IPS-18a (cell line): Measurements from ENCODE around the gene PEPD.
"Not testable (repeated sequence)": the region's sequence is repeated elsewhere in the genome, so short reads cannot be mapped to it uniquely, and the experiment has no call there.

Source experiments
- H3K27ac ChIP-seq: one replicate; pipeline ENCODE4 v1.5.1; 2013; ENCODE audit warnings: low read length
- H3K27me3 ChIP-seq: one replicate; pipeline ENCODE4 v1.6.1; 2013; ENCODE audit warnings: mild to moderate bottlenecking, low read length; ENCODE audit not compliant: control insufficient read depth, insufficient read depth
- H3K36me3 ChIP-seq: one replicate; pipeline ENCODE4 v1.6.1; 2013; ENCODE audit warnings: low read depth, low read length; ENCODE audit not compliant: control insufficient read depth
- H3K4me1 ChIP-seq: one replicate; pipeline ENCODE4 v1.6.1; 2013; ENCODE audit warnings: low read depth, low read length; ENCODE audit not compliant: control insufficient read depth
- H3K4me3 ChIP-seq: one replicate; pipeline ENCODE4 v1.5.1; 2013; ENCODE audit warnings: low read length
- H3K9ac ChIP-seq: one replicate; pipeline ENCODE4 v1.6.1; 2013; ENCODE audit warnings: mild to moderate bottlenecking, low read length, moderate library complexity
- H3K9me3 ChIP-seq: one replicate; pipeline ENCODE4 v1.6.1; 2013; ENCODE audit warnings: low read depth, low read length; ENCODE audit not compliant: control insufficient read depth

The PEPD gene

DNA sequence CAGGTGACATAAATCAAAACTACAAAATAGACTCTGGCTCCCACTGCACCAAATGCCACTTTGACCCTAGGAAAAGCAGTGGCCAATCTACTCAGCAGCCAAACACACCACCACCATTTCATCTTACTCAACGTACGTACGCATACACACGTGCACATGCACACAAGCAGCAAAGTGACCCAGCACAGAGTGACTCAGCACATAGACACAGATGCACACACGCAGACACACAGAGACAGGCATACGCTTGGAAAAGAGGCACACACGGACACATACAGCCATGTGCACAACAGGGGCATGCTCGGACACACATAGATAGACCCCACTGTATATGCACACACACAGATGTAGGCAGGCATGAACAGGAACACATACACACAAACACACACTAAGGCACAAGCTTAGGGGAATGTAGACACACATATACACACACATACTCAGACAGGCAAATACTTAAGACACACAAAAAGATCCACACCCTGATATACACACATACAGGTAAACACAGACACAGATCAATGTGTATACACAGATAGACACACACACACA is 37.3 kb downstream of the PEPD start:
- no peaks in the 10 kb centered on the region for H3K36me3 ChIP-seq
- no peaks in the 10 kb centered on the region for H3K9me3 ChIP-seq
- H3K9ac ChIP-seq = no peak overlapping the region
- no peaks in the 10 kb centered on the region for H3K4me1 ChIP-seq
- no peaks in the 10 kb centered on the region for H3K27me3 ChIP-seq
- no peak overlapping the region for H3K4me3 ChIP-seq
- H3K27ac ChIP-seq = no peak overlapping the region

DNA sequence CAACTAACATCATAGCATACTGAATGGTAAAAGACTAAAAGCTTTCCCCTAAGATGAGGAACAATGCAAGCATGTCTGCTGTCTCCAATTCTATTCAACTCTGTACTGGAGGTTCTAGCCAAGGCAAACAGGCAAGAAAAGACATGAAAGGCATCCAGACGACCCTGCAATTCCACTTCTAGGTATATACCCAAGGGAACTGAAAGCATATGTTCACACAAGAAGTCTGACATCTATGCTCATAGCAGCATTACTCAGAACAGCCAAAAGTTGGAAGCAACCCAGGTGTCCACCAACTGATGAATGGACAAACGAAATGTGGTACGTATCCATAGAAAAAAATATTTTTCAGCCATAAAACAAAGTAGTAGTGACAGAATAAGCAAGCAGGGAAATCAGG is 39.1 kb downstream of the PEPD start:
- H3K27me3 ChIP-seq = no peaks in the 10 kb centered on the region
- H3K4me3 ChIP-seq = no peak overlapping the region
- H3K9me3 ChIP-seq = no peaks in the 10 kb centered on the region
- no peak overlapping the region for H3K27ac ChIP-seq
- H3K36me3 ChIP-seq = peaks cover 3% of the 10 kb centered on the region
- no peak overlapping the region for H3K9ac ChIP-seq
- H3K4me1 ChIP-seq = no peaks in the 10 kb centered on the region

DNA sequence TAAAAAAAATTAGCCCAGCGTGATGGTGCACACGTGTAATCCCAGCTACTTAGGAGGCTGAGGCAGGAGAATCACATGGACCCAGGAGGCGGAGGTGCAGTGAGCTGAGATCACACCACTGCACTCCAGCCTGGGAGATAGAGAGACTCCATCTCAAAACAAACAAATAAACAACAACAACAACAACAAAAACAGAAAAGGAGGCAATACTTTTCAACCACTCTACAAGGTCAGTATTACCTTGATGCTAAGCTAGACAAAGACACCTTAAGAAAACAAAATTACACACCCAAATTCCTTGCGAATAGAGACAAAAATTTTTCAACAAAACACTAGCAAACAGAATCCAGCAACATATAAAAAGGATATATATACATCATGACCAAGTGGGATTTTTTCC is 39.7 kb downstream of the PEPD start:
- Histone ChIP-seq H3K27me3 (no peaks in the 10 kb centered on the region), H3K4me3 (no peak overlapping the region), H3K4me1 (no peaks in the 10 kb centered on the region), H3K36me3 (peaks cover 8% of the 10 kb centered on the region), H3K9ac (no peak overlapping the region), H3K27ac (no peak overlapping the region), H3K9me3 (no peaks in the 10 kb centered on the region)

DNA sequence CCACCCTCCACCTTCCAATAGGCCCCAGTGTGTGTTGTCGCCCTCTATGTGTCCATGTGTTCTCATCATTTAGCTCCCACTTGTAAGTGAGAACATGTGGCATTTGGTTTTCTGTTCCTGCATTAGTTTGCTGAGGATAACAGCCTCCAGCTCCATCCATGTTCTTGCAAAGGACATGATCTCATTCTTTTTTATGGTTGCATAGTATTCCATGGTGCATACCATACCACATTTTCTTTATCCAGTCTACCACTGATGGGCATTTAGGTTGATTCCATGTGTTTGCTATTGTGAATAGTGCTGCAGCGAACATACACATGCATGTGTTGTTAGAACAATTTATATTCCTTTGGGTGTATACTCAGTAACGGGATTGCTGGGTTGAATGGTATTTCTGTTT is 42.0 kb downstream of the PEPD start:
- H3K27ac ChIP-seq, H3K4me3 ChIP-seq, H3K9ac ChIP-seq, H3K9me3 ChIP-seq, H3K36me3 ChIP-seq, H3K4me1 ChIP-seq, H3K27me3 ChIP-seq: not testable (repeated sequence)

DNA sequence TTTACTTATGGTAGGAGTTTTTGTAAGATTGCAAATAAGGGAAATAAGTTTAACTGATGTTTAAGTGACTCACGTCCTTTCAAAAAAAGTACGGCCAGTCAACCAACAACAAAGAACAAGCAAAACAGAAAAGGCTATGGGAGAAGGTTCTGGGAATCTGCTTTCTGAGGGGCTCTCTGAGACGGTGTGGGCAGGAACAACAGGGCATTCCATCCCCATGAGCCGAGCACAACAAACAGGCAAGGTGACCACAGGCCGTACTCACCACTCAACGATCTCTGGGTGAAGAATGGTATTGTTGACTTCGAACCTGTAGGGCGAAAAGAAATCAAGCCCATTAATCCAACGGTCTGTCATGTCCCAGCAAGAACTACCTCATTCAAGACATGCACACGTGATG is 43.8 kb downstream of the PEPD start:
- Histone ChIP-seq H3K4me1 (no peaks in the 10 kb centered on the region), H3K27ac (no peak overlapping the region), H3K27me3 (no peaks in the 10 kb centered on the region), H3K9ac (no peak overlapping the region), H3K36me3 (peaks cover 12% of the 10 kb centered on the region), H3K4me3 (no peak overlapping the region), H3K9me3 (no peaks in the 10 kb centered on the region)

DNA sequence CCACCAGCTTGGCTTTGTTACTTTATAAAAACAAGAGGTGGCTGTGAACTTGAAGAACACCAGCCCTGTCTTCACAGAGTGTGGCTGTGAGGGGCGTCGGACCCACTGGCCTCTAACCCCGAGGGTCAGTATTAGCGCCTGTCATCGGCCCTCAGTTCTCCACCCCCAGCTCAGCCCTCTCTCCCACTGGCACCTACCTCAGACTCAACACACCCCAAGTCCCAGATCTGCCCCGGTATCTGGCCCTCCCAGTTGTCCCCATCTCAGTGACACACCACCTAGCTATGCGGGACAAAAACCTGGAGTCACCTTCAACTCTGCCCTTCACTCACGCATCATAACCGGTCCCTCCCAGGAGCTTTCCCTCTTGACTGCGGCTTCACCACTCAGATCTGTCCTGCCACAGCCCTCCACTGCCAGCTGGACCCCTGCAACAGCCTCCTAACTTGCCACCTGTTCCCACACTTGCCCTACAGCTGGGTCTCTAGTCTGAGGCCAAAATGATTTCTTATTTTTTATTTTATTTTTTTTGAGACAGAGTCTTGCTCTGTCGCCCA is 45.4 kb downstream of the PEPD start:
- H3K4me3 ChIP-seq = no peak overlapping the region
- H3K27ac ChIP-seq = no peak overlapping the region
- no peak overlapping the region for H3K9ac ChIP-seq
- H3K27me3 ChIP-seq = no peaks in the 10 kb centered on the region
- peaks cover 12% of the 10 kb centered on the region for H3K36me3 ChIP-seq
- no peaks in the 10 kb centered on the region for H3K9me3 ChIP-seq
- no peaks in the 10 kb centered on the region for H3K4me1 ChIP-seq

DNA sequence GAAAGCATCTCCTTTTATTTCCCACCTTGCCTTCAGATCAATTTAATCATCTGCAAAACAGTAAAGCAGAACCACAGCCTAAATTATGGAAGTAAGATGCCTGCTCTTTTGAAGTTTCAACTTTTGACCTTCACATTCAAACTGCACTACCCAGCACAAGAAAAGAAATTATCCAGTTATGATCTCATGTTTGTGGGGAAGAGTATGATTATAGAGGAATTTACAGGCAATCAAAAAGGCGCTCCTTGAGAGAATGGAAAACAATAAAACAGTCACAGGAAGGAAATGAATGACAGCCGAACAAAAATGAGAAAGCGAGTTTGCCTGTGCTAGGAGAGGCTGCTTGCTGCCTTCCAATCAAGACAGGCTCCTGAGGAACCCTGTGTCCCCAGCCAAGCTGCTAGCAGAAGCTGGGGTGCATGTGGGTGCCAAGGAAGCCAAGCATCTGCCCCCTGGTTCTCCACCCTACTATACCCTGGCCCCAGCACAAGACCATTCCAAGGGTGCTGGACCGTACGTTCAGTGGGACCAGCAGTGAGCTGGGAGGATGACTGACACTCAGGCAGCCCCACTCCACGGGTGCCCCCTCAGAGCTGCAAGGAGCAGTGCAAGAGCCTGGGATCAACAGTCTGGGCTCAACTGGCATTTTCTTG is 47.8 kb downstream of the PEPD start:
- no peak overlapping the region for H3K27ac ChIP-seq
- no peaks in the 10 kb centered on the region for H3K9me3 ChIP-seq
- no peak overlapping the region for H3K9ac ChIP-seq
- H3K4me1 ChIP-seq = no peaks in the 10 kb centered on the region
- H3K36me3 ChIP-seq = peaks cover 12% of the 10 kb centered on the region
- H3K27me3 ChIP-seq = no peaks in the 10 kb centered on the region
- no peak overlapping the region for H3K4me3 ChIP-seq

DNA sequence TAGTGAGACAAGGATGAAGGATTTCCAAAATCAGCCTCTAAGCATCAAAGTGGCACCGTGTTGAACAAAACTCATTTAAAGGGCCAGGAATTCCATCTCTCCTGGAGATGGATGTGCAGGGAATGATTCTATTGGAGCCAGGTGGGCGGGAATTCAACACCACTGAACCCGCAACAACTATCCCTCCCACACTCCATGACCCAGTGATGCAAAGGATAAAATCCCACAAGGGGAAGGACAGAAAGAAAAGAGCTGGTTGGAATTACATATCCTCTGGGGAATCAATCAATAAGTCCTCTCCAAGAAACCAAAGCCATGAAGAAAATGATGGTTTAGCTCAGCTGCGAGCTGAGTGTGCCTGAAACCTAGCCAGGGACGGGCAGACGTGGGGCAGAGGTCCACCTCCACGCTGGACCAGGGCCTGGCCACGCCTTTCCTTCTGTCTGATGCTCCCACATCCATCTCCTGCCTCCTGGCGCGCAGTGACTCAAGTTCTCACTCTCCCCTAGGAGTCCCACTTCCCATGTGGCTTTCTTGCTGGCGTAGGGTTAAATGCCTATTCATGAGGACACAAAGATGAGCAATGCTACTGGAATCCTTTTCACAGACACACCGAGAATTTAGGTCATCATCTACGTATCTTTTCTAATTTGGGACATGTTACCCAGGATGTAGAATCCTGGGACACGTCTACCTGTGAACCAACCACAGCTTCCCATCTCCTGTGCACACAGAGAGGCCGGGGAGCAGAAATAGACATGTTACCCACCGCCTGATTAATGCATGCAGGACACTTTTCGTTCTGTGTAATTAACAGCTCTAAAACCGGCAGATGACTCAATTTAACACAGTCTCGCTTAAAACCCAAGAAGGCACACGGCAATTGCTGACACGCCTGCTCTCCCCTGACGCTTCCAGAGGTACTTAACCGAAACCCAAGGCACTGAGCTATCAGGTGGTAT is 48.6 kb downstream of the PEPD start:
- Histone ChIP-seq H3K27ac (no peak overlapping the region), H3K9ac (no peak overlapping the region), H3K27me3 (no peaks in the 10 kb centered on the region), H3K36me3 (peaks cover 12% of the 10 kb centered on the region), H3K4me3 (no peak overlapping the region), H3K4me1 (no peaks in the 10 kb centered on the region), H3K9me3 (no peaks in the 10 kb centered on the region)

DNA sequence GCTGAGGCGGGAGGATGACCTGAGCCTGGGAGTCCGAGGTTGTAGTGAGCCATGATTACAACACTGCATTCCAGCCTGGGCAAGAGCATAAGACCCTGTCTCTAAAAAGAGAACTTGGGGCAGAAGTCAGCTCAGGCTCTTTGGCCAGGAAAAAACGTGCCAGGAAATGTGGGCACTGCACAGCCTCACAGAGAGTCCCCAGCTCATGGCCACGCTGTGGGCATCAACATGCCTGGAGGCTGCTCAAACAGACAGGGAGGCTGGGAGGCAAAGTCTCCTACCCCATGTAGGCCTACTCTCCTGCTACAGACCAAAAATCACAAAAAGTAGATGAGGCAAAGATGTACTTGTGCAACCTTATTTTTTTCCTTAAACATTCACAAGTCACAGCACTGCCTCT is 49.4 kb downstream of the PEPD start:
- no peak overlapping the region for H3K9ac ChIP-seq
- peaks cover 7% of the 10 kb centered on the region for H3K36me3 ChIP-seq
- no peaks in the 10 kb centered on the region for H3K9me3 ChIP-seq
- H3K27me3 ChIP-seq = no peaks in the 10 kb centered on the region
- H3K27ac ChIP-seq = no peak overlapping the region
- no peaks in the 10 kb centered on the region for H3K4me1 ChIP-seq
- no peak overlapping the region for H3K4me3 ChIP-seq

DNA sequence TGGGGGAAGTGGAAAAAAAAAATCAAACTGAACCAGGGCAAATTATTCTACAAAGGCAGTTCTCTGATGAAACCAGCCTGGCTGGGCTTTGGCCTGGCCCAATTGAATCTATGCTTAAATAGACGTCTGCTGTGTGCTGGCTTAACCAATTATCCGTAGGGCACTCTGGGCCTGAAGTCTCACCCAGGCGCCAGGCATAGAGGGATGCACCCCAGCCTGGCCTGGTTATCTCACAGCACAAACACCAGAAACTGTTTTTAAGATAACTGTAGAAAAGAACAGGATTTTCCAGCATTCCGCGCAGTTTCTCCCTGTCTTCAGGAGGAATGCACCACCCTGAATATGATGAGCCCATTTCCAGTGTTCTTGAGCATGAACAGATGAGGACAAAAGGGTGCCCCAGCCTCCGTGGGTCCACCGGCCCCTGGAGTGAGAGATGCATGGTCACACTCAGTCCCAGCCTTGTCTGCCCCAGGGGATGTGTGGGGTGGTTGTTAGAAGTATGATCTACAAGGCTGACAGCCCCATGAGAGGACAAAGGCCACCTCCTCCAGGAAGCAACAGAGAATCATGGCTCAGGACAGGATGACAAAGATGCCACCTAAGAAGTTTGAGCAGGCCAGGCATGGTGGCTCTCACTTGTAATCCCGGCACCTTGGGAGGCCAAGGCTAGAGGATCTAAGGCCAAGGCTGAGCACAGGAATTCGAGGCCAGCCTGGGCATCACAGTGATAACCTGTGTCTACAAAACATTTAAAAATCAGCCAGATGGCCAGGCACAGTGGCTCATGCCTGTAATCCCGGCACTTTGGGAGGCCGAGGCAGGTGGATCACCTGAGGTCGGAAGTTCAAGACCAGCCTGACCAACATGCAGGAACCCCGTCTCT is 50.2 kb downstream of the PEPD start:
- Histone ChIP-seq H3K4me3 (no peak overlapping the region), H3K36me3 (peaks cover 4% of the 10 kb centered on the region), H3K4me1 (no peaks in the 10 kb centered on the region), H3K9me3 (no peaks in the 10 kb centered on the region), H3K9ac (no peak overlapping the region), H3K27me3 (no peaks in the 10 kb centered on the region), H3K27ac (no peak overlapping the region)

DNA sequence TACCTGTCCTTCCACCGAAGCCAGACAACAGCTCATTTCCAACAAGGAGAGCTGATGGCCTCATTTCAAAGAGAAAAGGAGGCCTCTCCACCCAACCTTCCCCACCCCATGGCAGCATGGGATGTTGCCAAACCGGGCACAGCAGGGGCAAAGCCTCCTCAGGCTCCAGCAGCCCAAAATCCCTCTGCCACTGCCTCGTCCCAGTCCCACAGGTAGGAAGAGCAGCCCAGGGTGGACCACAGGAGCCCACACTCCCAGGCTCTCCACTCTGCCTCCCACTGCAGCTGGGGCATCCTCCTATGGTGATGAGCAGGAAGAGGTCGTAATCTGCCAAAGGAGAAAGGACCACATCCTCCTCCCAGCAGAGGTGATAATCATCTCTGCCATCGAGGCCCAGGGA is 50.9 kb downstream of the PEPD start:
- Histone ChIP-seq H3K9ac (no peak overlapping the region), H3K4me3 (no peak overlapping the region), H3K27ac (no peak overlapping the region), H3K9me3 (no peaks in the 10 kb centered on the region), H3K4me1 (no peaks in the 10 kb centered on the region), H3K36me3 (peaks cover 4% of the 10 kb centered on the region), H3K27me3 (no peaks in the 10 kb centered on the region)
